ENCODE measurements around the gene HPCAL1. TPM values are rescaled to one million over a fixed set of nuclear protein-coding genes. Genes with fewer than 3 reads are reported as not detected.

Gene HPCAL1
- total RNA-seq, 1 donor, result 34.4 TPM

- no peak for TF ChIP-seq CTCF (IDR thresholded peaks at IDR 0.05; ENCODE audit: insufficient read depth, low read length)
- DNase-seq (ENCODE audit: low read depth), result no peak
- no peak overlapping the region for H3K4me3 ChIP-seq (ENCODE audit: low read depth, low read length)
These were observed 125.7 kb downstream of the HPCAL1 start for GRCh38 chr2:10428355-10428754.

- no peak for TF ChIP-seq CTCF (IDR thresholded peaks at IDR 0.05; ENCODE audit: insufficient read depth, low read length)
- H3K4me3 ChIP-seq (ENCODE audit: low read depth, low read length), result no peak overlapping the region
- DNase-seq (ENCODE audit: low read depth), result no peak
These were observed 126.2 kb downstream of the HPCAL1 start for GRCh38 chr2:10428924-10429323.

GRCh38 chr2:10430886-10431622, 128.3 kb downstream of the HPCAL1 start:
- no peak overlapping the region for H3K4me3 ChIP-seq (ENCODE audit: low read depth, low read length)
- TF ChIP-seq CTCF (IDR thresholded peaks at IDR 0.05; ENCODE audit: insufficient read depth, low read length), result no peak
- no peak for DNase-seq (ENCODE audit: low read depth)

- no peak for TF ChIP-seq CTCF (IDR thresholded peaks at IDR 0.05; ENCODE audit: insufficient read depth, low read length)
- no peak overlapping the region for H3K4me3 ChIP-seq (ENCODE audit: low read depth, low read length)
- DNase-seq (ENCODE audit: low read depth), result no peak
These were observed 129.1 kb downstream of the HPCAL1 start for GRCh38 chr2:10431797-10432196.

- no peak for TF ChIP-seq CTCF (IDR thresholded peaks at IDR 0.05; ENCODE audit: insufficient read depth, low read length)
- H3K4me3 ChIP-seq (ENCODE audit: low read depth, low read length), result no peak overlapping the region
- no peak for DNase-seq (ENCODE audit: low read depth)
These were observed 129.8 kb downstream of the HPCAL1 start for GRCh38 chr2:10432311-10433181.

GRCh38 chr2:10433264-10433946, 130.7 kb downstream of the HPCAL1 start:
- H3K4me3 ChIP-seq (ENCODE audit: low read depth, low read length), result no peak overlapping the region
- no peak for DNase-seq (ENCODE audit: low read depth)
- TF ChIP-seq CTCF (IDR thresholded peaks at IDR 0.05; ENCODE audit: insufficient read depth, low read length), result no peak

Measured in fibroblast of the aortic adventitia (primary cell).